Lower leg skin (tissue), 4 donors: ENCODE results near the gene SEC63. TPM values are rescaled to one million over a fixed set of nuclear protein-coding genes. Genes with fewer than 3 reads are reported as not detected.
"Not testable (repeated sequence)": the region's sequence is repeated elsewhere in the genome, so short reads cannot be mapped to it uniquely, and the experiment has no call there.

Source experiments
- DNase-seq, 2 donors: peaks; one replicate each; pipeline ENCODE4 v3.0.0-alpha.2; 2019; ENCODE audit warnings: low spot score in 2 of 2
- H3K4me3 ChIP-seq: fragments of 200-600 bp; sonication (generic); 2 replicates; pipeline ENCODE4 v1.5.1; 2017; ENCODE audit warnings: mild to moderate bottlenecking, low read depth; ENCODE audit not compliant: poor library complexity, severe bottlenecking
- CTCF ChIP-seq, 3 donors: fragments of 450-650 bp; IDR thresholded peaks; one replicate each; pipeline ENCODE4 v1.5.1; 2016; ENCODE audit warnings: antibody characterized with exemption in 3 of 3, mild to moderate bottlenecking in 3 of 3, moderate library complexity in 2 of 3
- POLR2A ChIP-seq, 2 donors: fragments of 450-650 bp; IDR thresholded peaks; one replicate each; pipeline ENCODE4 v1.6.1; 2016 to 2017; ENCODE audit warnings: antibody characterized with exemption in 2 of 2, mild to moderate bottlenecking in 1 of 2, moderate library complexity in 1 of 2
- WGBS, 2 donors: methylation state at CpG; one replicate each; pipeline ENCODE4 v1.1.5; 2018; 5-methylcytosine and 5-hydroxymethylcytosine counted together
- intact Hi-C: fragments of 100-400 bp; cut with DNase I; formaldehyde crosslinking; loops from one replicate; pipeline ENCODE4 v1.15.0; 2023; ENCODE audit warnings: low total_unique reads
- total RNA-seq, 4 donors: library from RNA; depleted of rRNA; stranded (reverse); fragments of >200 nt; gene quantifications; one replicate each; pipeline ENCODE4 v1.1.0, GENCODE V29; 2016

Gene SEC63
- total RNA-seq, 4 donors from 2014 or later: 11.4 to 31.9 (median 15.6) TPM

GRCh38 chr6:107862383-107862782 is 95.6 kb downstream of the SEC63 start:
- no peak overlapping the region for H3K4me3 ChIP-seq
- no peak for DNase-seq
- intact Hi-C loops: no loop called here
- TF ChIP-seq CTCF (IDR thresholded peaks at IDR 0.05) (no peak), POLR2A (IDR thresholded peaks at IDR 0.05) (no peak)

GRCh38 chr6:107860963-107861362 is 97.0 kb downstream of the SEC63 start:
- DNase-seq, intact Hi-C loops: not testable (repeated sequence)
- WGBS, 2 donors: 94 to 95% methylated on average over 4 of the region's 4 CpGs

GRCh38 chr6:107860144-107860543 is 97.9 kb downstream of the SEC63 start:
- 66 to 71% methylated on average over 18 of the region's 18 CpGs for WGBS, 2 donors
- H3K4me3 ChIP-seq, intact Hi-C loops, DNase-seq: not testable (repeated sequence)

More at GRCh38 chr6:107860963-107861362, 97.0 kb downstream of the SEC63 start:
- H3K4me3 ChIP-seq: not testable (repeated sequence)

GRCh38 chr6:107853230-107853629 is 104.8 kb downstream of the SEC63 start:
- TF ChIP-seq CTCF (IDR thresholded peaks at IDR 0.05): no peak
- TF ChIP-seq POLR2A (IDR thresholded peaks at IDR 0.05): no peak
- whole genome bisulfite sequencing, 2 donors: 86% methylated on average over 3 of the region's 3 CpGs
- intact Hi-C loops: no loop called here
- H3K4me3 ChIP-seq: no peak overlapping the region
- DNase-seq: no peak

- intact Hi-C loops: loop anchor here (10.0 kb wide), 1 partner anchor 175 kb away; no protein-coding TSS in a partner anchor
- TF ChIP-seq POLR2A (IDR thresholded peaks at IDR 0.05): no peak
- TF ChIP-seq CTCF (IDR thresholded peaks at IDR 0.05): no peak
- no peak for DNase-seq
- H3K4me3 ChIP-seq: no peak overlapping the region
- 91 to 92% methylated on average over 6 of the region's 6 CpGs for WGBS, 2 donors
Measured at GRCh38 chr6:107849325-107849724, 108.7 kb downstream of the SEC63 start.

GRCh38 chr6:107847844-107848802 is 109.9 kb downstream of the SEC63 start:
- peak; percentile 68 to 97 for DNase-seq
- 7 to 8% methylated on average over 38 of the region's 52 CpGs for WGBS, 2 donors
- TF ChIP-seq CTCF (IDR thresholded peaks at IDR 0.05) (peak in 1 of 3 donors; percentile 72), POLR2A (IDR thresholded peaks at IDR 0.05) (no peak)
- no peak overlapping the region for H3K4me3 ChIP-seq
- intact Hi-C loops: loop anchor here (10.0 kb wide), 1 partner anchor 173 kb away; no protein-coding TSS in a partner anchor
